Measurements from ENCODE around the gene OR2V2.

GRCh38 chr5:181109489-181110013 is 37.8 kb upstream of the OR2V2 start:
- TF ChIP-seq, protein P1, sequence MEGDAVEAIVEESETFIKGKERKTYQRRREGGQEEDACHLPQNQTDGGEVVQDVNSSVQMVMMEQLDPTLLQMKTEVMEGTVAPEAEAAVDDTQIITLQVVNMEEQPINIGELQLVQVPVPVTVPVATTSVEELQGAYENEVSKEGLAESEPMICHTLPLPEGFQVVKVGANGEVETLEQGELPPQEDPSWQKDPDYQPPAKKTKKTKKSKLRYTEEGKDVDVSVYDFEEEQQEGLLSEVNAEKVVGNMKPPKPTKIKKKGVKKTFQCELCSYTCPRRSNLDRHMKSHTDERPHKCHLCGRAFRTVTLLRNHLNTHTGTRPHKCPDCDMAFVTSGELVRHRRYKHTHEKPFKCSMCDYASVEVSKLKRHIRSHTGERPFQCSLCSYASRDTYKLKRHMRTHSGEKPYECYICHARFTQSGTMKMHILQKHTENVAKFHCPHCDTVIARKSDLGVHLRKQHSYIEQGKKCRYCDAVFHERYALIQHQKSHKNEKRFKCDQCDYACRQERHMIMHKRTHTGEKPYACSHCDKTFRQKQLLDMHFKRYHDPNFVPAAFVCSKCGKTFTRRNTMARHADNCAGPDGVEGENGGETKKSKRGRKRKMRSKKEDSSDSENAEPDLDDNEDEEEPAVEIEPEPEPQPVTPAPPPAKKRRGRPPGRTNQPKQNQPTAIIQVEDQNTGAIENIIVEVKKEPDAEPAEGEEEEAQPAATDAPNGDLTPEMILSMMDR (IDR thresholded peaks at IDR 0.05) = no peak
- TF ChIP-seq POLR2A (IDR thresholded peaks at IDR 0.05) = no peak
